Heart right ventricle (tissue), 16 donors: ENCODE data around the gene JAK1. TPM values are rescaled to one million over a fixed set of nuclear protein-coding genes. Genes with fewer than 3 reads are reported as not detected.

ENCODE experiments used
- ATAC-seq, 8 donors: fragments of 200-7000 bp; cut with Tn5 transposase; one replicate each; pipeline ENCODE4 v1.9.1; 2020; ENCODE audit warnings: mild to moderate bottlenecking in 8 of 8, moderate library complexity in 8 of 8, moderate number of reproducible peaks in 1 of 8
- DNase-seq, 2 donors: peaks; one replicate each; pipeline ENCODE4 v3.0.0-alpha.2; 2020
- H3K27ac ChIP-seq, 10 donors: fragments of 200-600 bp; sonication (generic) in 2 of 10; one replicate each; pipeline versions ENCODE4 v1.5.0 to v1.8.0; 2020 to 2022; ENCODE audit warnings: mild to moderate bottlenecking in 3 of 10
- H3K27me3 ChIP-seq, 7 donors: fragments of 200-600 bp; one replicate each; pipeline ENCODE4 v1.8.0; 2021 to 2022; ENCODE audit warnings: mild to moderate bottlenecking in 2 of 7
- H3K36me3 ChIP-seq, 9 donors: fragments of 200-600 bp; sonication (generic) in 1 of 9; one replicate each; pipeline versions ENCODE4 v1.5.0 to v1.8.0; 2020 to 2022; ENCODE audit warnings: mild to moderate bottlenecking in 2 of 9
- H3K4me1 ChIP-seq, 9 donors: fragments of 200-600 bp; sonication (generic) in 1 of 9; one replicate each; pipeline versions ENCODE4 v1.5.0 to v1.8.0; 2020 to 2022; ENCODE audit warnings: mild to moderate bottlenecking in 4 of 9
- H3K4me3 ChIP-seq, 10 donors: fragments of 200-600 bp; sonication (generic) in 2 of 10; one replicate each; pipeline versions ENCODE4 v1.5.0 to v1.8.0; 2020 to 2022; ENCODE audit warnings: mild to moderate bottlenecking in 7 of 10, moderate library complexity in 2 of 10
- H3K9me3 ChIP-seq, 11 donors: fragments of 200-600 bp in 10 of 11; sonication (generic) in 2 of 11; one replicate each; pipeline versions ENCODE4 v1.5.0 to v1.8.0; 2013 to 2022; ENCODE audit warnings: mild to moderate bottlenecking in 2 of 11, control low read depth in 1 of 11, moderate library complexity in 1 of 11
- WGBS, 2 donors: extraction: QIAGEN DNeasy Blood & Tissue Kit; methylation state at CpG; one replicate each; pipeline ENCODE4 v1.1.7; 2013; ENCODE audit warnings: inconsistent platforms in 1 of 2; 5-methylcytosine and 5-hydroxymethylcytosine counted together
- intact Hi-C, 10 donors: fragments of 100-400 bp; cut with DNase I; formaldehyde crosslinking; loops; one replicate each; pipeline versions ENCODE4 v1.11.1 to v1.14.2; 2022
- polyA plus RNA-seq, 2 donors: library from polyadenylated mRNA; stranded (reverse); fragments of 200-250 nt; gene quantifications; one replicate each; pipeline ENCODE4 v1.2.3, GENCODE V29; 2013
- total RNA-seq, 10 donors: library from RNA; stranded (reverse); fragmentation: NEBNext Ultra II Directional in 3 of 10; extraction: Animal tissue kit (Norgen Biotek cat#: 25700) in 3 of 10; gene quantifications; one replicate each; pipeline versions ENCODE4 v1.2.1 to v1.2.4, GENCODE V29; 2021 to 2023
- TF ChIP-seq, protein P1 (sequence below), 9 donors: fragments of 200-600 bp; sonication (generic) in 2 of 9; IDR thresholded peaks; one replicate each; pipeline versions ENCODE4 v1.5.0 to v1.8.0; 2021 to 2022; ENCODE audit warnings: antibody characterized with exemption in 9 of 9, mild to moderate bottlenecking in 5 of 9, moderate library complexity in 1 of 9
- donor health status: Arrhythmogenic right ventricular cardiomyopathy.
- donor health status: ischemic (EF 13 %, LVEDD 7.1; RV severe dilation, severe dysfunction).
- donor health status: healthy with polysubstance abuse.
- donor health status: DM: no; HTN: yes; CAD: no.
- donor health status: DM: no; HTN: no; CAD: no.
- donor health status: ischemic (EF 25% LVEDD 6.9; RV normal size, moderate dysfunction).
- donor health status: ischemic (EF 25% LVEDD 5.7; RV mildly dilated, moderate dysfunction).
- donor health status: healthy.
- donor health status: DM: yes; HTN: yes; CAD: no.
- donor health status: Ischemic cardiomyopathy.
- donor health status: ischemic (EF 35%, LVEDD 5.7; RV mildly dilated, moderate dysfunction).
- donor health status: nonischemic (EF 11% LVEDD 7.7; RV severe dilation, severe dysfunction).
- donor health status: DM: yes; HTN: yes; CAD: no.
- donor health status: PGD.
- donor health status: ischemic (EF 29% LVEDD 5.4; RV normal size, mild dysfunction).
- donor health status: nonischemic (EF 23%, LVEDD 6.1; RV moderate dilation, normal function).

Gene JAK1
- total and polyA plus RNA-seq, 12 donors, result 20.1 to 122 (median 81.3) TPM

DNA sequence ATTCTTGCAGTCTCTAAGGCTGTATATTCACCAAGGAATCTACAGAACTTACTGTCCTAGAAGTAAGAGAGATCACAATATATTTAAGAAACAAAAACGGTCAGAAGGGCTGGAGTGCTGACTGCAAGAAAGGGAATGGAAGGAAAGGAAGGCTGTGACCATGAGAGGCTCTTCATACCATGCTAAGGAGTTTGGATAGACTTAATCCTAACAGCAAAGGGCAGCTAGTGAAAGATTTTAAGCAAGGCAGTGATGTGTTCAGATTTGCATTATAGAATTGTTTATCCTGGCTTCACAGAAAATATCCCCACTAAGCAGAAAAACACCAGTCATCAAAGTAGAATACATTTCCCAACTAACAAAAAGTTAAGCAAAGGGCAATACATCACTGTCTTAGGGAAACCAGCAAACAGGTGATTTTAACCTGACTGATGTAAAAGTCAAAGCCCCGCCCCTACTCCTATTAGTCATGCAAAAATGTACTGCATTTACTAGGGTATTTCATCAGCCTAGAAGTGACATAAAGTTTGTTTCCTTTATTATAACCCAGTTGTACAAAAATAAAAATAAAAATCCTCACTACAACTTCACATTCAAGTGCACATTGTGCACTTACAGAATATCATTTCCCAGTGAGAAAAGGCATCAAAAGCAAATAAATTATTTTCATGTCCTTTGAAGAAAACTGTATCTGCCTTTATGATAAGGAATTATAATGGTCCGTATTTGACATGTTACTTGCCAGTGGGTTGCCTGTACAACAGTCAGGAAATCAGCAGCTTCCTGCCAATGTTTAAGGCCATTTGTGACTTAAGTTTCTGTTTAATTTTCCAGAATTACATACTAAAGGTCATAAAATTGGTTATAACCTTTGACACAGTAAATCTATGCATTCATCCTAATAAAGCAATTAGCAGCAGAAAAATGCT, 17.2 kb downstream of the JAK1 start:
- Histone ChIP-seq H3K9me3 (no peaks in the 10 kb centered on the region), H3K27ac (no peak overlapping the region), H3K36me3 (no peaks in the 10 kb centered on the region), H3K4me3 (no peak overlapping the region), H3K4me1 (peaks cover 0 to 85% (median 45%) of the 10 kb centered on the region in 9 donors), H3K27me3 (no peaks in the 10 kb centered on the region)
- no peak for ATAC-seq
- DNase-seq, result no peak
- intact Hi-C loops, result no loop called here
- TF ChIP-seq, protein P1, sequence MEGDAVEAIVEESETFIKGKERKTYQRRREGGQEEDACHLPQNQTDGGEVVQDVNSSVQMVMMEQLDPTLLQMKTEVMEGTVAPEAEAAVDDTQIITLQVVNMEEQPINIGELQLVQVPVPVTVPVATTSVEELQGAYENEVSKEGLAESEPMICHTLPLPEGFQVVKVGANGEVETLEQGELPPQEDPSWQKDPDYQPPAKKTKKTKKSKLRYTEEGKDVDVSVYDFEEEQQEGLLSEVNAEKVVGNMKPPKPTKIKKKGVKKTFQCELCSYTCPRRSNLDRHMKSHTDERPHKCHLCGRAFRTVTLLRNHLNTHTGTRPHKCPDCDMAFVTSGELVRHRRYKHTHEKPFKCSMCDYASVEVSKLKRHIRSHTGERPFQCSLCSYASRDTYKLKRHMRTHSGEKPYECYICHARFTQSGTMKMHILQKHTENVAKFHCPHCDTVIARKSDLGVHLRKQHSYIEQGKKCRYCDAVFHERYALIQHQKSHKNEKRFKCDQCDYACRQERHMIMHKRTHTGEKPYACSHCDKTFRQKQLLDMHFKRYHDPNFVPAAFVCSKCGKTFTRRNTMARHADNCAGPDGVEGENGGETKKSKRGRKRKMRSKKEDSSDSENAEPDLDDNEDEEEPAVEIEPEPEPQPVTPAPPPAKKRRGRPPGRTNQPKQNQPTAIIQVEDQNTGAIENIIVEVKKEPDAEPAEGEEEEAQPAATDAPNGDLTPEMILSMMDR (IDR thresholded peaks at IDR 0.05), result no peak
- WGBS, 2 donors, result 46 to 58% methylated on average over 3 of the region's 3 CpGs

DNA sequence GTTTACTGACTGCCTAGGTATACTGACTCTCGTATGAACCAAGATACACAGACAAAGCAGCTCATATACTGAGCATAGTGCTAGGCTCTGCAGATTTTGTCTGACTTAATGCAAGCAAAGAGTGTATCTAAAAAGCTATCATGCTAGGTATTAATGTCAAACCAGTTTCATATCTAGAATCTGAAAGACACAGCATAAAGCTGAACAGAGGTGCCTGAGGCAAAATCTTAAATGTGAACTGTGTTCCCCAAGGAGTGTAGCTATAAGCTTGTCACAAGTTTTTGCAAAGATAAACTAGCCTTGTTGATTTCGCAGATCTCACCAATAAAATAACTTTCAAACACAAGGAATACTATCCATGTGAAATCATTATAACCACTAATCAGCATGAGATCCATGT, 18.1 kb downstream of the JAK1 start:
- intact Hi-C loops, result no loop called here
- Histone ChIP-seq H3K4me1 (peaks cover 0 to 77% (median 45%) of the 10 kb centered on the region in 9 donors), H3K27me3 (no peaks in the 10 kb centered on the region), H3K4me3 (no peak overlapping the region), H3K9me3 (no peaks in the 10 kb centered on the region), H3K27ac (no peak overlapping the region), H3K36me3 (no peaks in the 10 kb centered on the region)
- 96 to 97% methylated on average over 2 of the region's 2 CpGs for WGBS, 2 donors
- TF ChIP-seq, protein P1 (IDR thresholded peaks at IDR 0.05), result no peak
- DNase-seq (no peak), ATAC-seq (no peak)

DNA sequence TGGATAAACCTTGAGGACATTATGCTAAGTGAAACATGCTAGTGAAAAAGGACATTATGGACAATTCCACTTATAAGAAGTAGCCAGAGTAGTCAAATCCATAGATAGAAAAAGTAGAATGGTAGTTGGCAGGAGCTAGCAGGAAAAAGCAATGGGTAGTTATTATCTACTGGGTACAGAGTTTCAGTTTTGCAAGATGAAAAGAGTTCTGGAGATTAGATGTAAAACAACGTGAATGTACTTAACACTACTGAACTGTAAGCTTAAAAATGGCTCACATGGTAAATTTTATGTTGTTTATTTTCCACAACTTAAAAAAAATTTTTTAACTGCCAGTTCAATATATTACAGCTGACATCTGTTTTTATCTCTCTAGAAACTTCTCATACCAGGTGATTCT, 19.4 kb downstream of the JAK1 start:
- ATAC-seq (no peak), DNase-seq (no peak)
- H3K4me3 ChIP-seq, result no peak overlapping the region
- no peaks in the 10 kb centered on the region for H3K36me3 ChIP-seq
- TF ChIP-seq, protein P1 (IDR thresholded peaks at IDR 0.05), result no peak
- 0 to 94% methylated on average over 1 of the region's 1 CpG for whole genome bisulfite sequencing, 2 donors
- intact Hi-C loops, result no loop called here
- H3K9me3 ChIP-seq, result no peaks in the 10 kb centered on the region
- H3K27ac ChIP-seq, result no peak overlapping the region
- peaks cover 0 to 77% (median 58%) of the 10 kb centered on the region in 9 donors for H3K4me1 ChIP-seq
- no peaks in the 10 kb centered on the region for H3K27me3 ChIP-seq

DNA sequence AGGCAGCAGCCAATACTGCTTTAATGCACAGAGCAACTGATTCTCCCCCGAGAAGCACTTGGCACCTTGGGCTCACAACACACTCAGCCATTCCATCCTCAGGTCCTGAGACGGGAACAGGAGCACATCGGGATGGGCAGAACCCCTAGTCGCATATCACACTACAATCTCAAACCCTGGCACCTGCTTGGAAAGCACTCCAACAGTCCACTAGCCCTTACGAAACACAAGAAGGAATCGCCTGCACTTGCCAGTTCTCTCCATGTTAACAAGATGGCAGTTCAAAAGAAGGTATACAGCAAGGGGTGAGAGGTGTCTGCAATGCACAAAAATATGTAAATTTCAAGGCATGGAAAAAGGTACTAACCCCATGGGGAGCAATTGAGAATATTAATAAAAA, 21.4 kb downstream of the JAK1 start:
- no peaks in the 10 kb centered on the region for H3K9me3 ChIP-seq
- no peak overlapping the region for H3K27ac ChIP-seq
- WGBS, 2 donors, result 93 to 95% methylated on average over 6 of the region's 6 CpGs
- TF ChIP-seq, protein P1 (IDR thresholded peaks at IDR 0.05), result no peak
- no peaks in the 10 kb centered on the region for H3K36me3 ChIP-seq
- no peak overlapping the region for H3K4me3 ChIP-seq
- DNase-seq, result no peak
- H3K4me1 ChIP-seq, result peaks cover 0 to 82% (median 64%) of the 10 kb centered on the region in 9 donors
- H3K27me3 ChIP-seq, result no peaks in the 10 kb centered on the region
- peak in 1 of 8 donors; percentile 10 for ATAC-seq
- intact Hi-C loops, result no loop called here
